MM.1S (cell line): ENCODE measurements around the gene ESPL1.

Experiments used
- DNase-seq: peaks from one replicate; pipeline ENCODE4 v3.0.0-alpha.2; 2015
- H2AFZ ChIP-seq: fragments of 300-600 bp; sonication (generic); 2 replicates; pipeline ENCODE4 v1.6.0; 2016; ENCODE audit warnings: antibody characterized with exemption, low read length
- H3F3A ChIP-seq: fragments of 300-600 bp; sonication (generic); 2 replicates; pipeline ENCODE4 v1.6.1; 2016; ENCODE audit warnings: mild to moderate bottlenecking, antibody characterized with exemption, low read length, moderate library complexity, mixed read lengths; ENCODE audit not compliant: insufficient read depth
- H3K27ac ChIP-seq: fragments of 300-600 bp; sonication (generic); 2 replicates; pipeline ENCODE4 v1.5.1; 2016; ENCODE audit warnings: mild to moderate bottlenecking, low read length
- H3K27me3 ChIP-seq: fragments of 300-600 bp; sonication (generic); replicated peaks from 2 replicates; pipeline ENCODE4 v1.6.0; 2016; ENCODE audit warnings: low read length; ENCODE audit not compliant: insufficient read depth
- H3K36me3 ChIP-seq: fragments of 300-600 bp; sonication (generic); replicated peaks from 2 replicates; pipeline ENCODE4 v1.6.1; 2016; ENCODE audit warnings: mild to moderate bottlenecking, low read length, mixed read lengths; ENCODE audit not compliant: insufficient read depth
- H3K4me1 ChIP-seq: fragments of 300-600 bp; sonication (generic); 2 replicates; pipeline ENCODE4 v1.6.1; 2016; ENCODE audit warnings: low read length, mixed read lengths
- H3K4me2 ChIP-seq: fragments of 300-600 bp; sonication (generic); 2 replicates; pipeline ENCODE4 v1.6.0; 2016; ENCODE audit warnings: low read depth, low read length
- H3K4me3 ChIP-seq: fragments of 300-600 bp; sonication (generic); 2 replicates; pipeline ENCODE4 v1.5.1; 2016; ENCODE audit warnings: low read length, mixed read lengths
- H3K79me2 ChIP-seq: fragments of 300-600 bp; sonication (generic); 2 replicates; pipeline ENCODE4 v1.6.1; 2016; ENCODE audit warnings: mixed run types, low read length, mixed read lengths
- H3K9ac ChIP-seq: fragments of 300-600 bp; sonication (generic); 2 replicates; pipeline ENCODE4 v1.6.1; 2016; ENCODE audit warnings: low read length, mixed read lengths
- H3K9me2 ChIP-seq: fragments of 300-600 bp; sonication (generic); replicated peaks from 2 replicates; pipeline ENCODE4 v1.6.1; 2016; ENCODE audit warnings: mild to moderate bottlenecking, low read length, mixed read lengths; ENCODE audit not compliant: insufficient read depth
- H3K9me3 ChIP-seq: fragments of 300-600 bp; sonication (generic); replicated peaks from 2 replicates; pipeline ENCODE4 v1.6.1; 2016; ENCODE audit warnings: mild to moderate bottlenecking, low read length, mixed read lengths; ENCODE audit not compliant: insufficient read depth
- H4K20me1 ChIP-seq: fragments of 300-600 bp; sonication (generic); 2 replicates; pipeline ENCODE4 v1.6.1; 2016; ENCODE audit warnings: mild to moderate bottlenecking, low read length, moderate library complexity, mixed read lengths; ENCODE audit not compliant: insufficient read depth
- EZH2 ChIP-seq: fragments of 300-600 bp; sonication (generic); optimal IDR thresholded peaks from 2 replicates; pipeline ENCODE3; 2017; ENCODE audit warnings: low read depth, mild to moderate bottlenecking, antibody characterized with exemption, low read length, mixed read lengths
- EZH2phosphoT487 ChIP-seq: fragments of 300-600 bp; sonication (generic); IDR thresholded peaks from 2 replicates; pipeline ENCODE4 v1.6.1; 2018; ENCODE audit warnings: antibody characterized with exemption, low read length
- TF ChIP-seq, protein P1 (sequence below): fragments of 300-600 bp; sonication (generic); IDR thresholded peaks from 2 replicates; pipeline ENCODE4 v1.5.1; 2016; ENCODE audit warnings: antibody characterized with exemption, low read length, mixed read lengths

ESPL1 gene

DNA sequence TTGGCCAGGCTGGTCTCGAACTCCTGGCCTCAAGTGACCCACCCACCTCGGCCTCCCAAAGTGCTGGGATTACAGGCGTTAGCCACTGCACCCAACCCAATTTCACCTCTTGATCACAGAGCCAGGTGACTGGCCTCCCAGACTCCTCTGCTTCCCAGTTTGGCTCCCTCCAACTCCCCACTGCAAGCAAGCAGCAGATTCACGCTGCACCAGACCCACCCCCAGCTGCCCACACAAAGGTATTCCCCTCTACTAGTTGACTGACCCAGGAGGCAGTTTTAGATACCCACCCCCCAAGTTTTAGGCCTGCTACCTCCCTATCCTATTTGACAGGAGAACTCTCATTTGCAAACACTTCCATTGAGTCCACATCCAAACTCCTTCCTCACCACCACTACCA is 41.3 kb upstream of the ESPL1 start:
- Histone ChIP-seq H3K27ac (no peak overlapping the region), H4K20me1 (no peaks in the 10 kb centered on the region), H3K9me2 (no peaks in the 10 kb centered on the region), H3K4me3 (no peak overlapping the region), H3F3A (peaks cover 4% of the 10 kb centered on the region; the same call in 1 of the 2 replicates), H3K27me3 (no peaks in the 10 kb centered on the region), H3K4me2 (no peak overlapping the region), H3K4me1 (peaks cover 9% of the 10 kb centered on the region; the same call in 1 of the 2 replicates), H3K9me3 (no peaks in the 10 kb centered on the region), H3K9ac (no peak overlapping the region), H2AFZ (no peak overlapping the region), H3K79me2 (peaks cover 7% of the 10 kb centered on the region), H3K36me3 (no peaks in the 10 kb centered on the region)
- DNase-seq, result no peak
- no peak for TF ChIP-seq EZH2phosphoT487
- TF ChIP-seq, protein P1, sequence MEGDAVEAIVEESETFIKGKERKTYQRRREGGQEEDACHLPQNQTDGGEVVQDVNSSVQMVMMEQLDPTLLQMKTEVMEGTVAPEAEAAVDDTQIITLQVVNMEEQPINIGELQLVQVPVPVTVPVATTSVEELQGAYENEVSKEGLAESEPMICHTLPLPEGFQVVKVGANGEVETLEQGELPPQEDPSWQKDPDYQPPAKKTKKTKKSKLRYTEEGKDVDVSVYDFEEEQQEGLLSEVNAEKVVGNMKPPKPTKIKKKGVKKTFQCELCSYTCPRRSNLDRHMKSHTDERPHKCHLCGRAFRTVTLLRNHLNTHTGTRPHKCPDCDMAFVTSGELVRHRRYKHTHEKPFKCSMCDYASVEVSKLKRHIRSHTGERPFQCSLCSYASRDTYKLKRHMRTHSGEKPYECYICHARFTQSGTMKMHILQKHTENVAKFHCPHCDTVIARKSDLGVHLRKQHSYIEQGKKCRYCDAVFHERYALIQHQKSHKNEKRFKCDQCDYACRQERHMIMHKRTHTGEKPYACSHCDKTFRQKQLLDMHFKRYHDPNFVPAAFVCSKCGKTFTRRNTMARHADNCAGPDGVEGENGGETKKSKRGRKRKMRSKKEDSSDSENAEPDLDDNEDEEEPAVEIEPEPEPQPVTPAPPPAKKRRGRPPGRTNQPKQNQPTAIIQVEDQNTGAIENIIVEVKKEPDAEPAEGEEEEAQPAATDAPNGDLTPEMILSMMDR, result no peak
- TF ChIP-seq EZH2, result no peak

DNA sequence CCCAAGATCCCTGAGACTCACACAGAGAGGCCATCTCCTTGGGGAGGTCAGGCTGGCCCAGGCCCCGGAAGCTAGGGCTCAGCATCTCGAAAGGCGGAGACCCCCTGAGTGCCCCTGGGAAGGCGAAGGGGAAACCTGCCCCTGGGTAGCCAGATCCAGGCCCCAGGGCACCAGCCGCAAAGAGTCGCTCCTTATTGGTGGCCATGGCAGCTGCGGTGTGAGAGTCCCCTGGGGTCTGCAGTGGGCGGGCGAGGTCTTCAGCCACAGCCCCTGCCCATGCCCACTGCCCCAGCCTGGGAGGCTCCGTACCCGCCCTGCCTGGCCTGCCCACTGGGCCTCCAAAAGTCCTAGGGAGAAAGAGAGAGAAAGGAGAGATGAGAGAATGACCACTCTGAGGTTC is 40.8 kb upstream of the ESPL1 start:
- Histone ChIP-seq H3F3A (peaks cover under 1% of the 10 kb centered on the region; the same call in 1 of the 2 replicates), H3K4me3 (no peak overlapping the region), H3K9ac (no peak overlapping the region), H3K27me3 (no peaks in the 10 kb centered on the region), H3K4me1 (peaks cover 7% of the 10 kb centered on the region; the same call in 1 of the 2 replicates), H3K9me3 (no peaks in the 10 kb centered on the region), H2AFZ (no peak overlapping the region), H3K4me2 (no peak overlapping the region), H3K79me2 (peaks cover 7% of the 10 kb centered on the region), H3K27ac (no peak overlapping the region), H3K9me2 (no peaks in the 10 kb centered on the region), H3K36me3 (no peaks in the 10 kb centered on the region), H4K20me1 (no peaks in the 10 kb centered on the region)
- DNase-seq, result no peak
- TF ChIP-seq EZH2phosphoT487 (no peak), EZH2 (no peak)
- TF ChIP-seq, protein P1, result no peak

DNA sequence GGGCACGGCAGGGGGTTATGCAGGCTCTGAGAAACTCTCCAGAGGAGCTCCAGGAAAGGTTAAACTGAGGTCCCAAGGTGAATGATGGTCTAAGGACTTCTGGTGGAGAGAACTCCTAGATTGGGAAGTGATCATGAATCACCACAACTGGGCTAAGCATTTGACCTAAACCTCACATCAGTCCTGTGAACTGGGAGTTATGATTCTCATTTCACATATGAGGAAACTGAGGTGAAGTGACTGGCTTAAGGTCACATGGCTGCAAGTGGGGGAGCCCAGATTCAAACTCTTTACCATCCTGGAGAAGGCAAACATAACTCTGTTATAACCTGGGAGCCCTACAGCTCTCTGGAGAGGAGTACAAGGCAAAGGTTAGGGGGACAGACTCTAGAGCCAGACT is 40.3 kb upstream of the ESPL1 start:
- Histone ChIP-seq H3K79me2 (peaks cover 7% of the 10 kb centered on the region), H3F3A (peaks cover 5% of the 10 kb centered on the region), H3K9ac (no peak overlapping the region)

More for the DNA sequence above, 40.3 kb upstream of the ESPL1 start:
- DNase-seq, result no peak
- TF ChIP-seq EZH2 (no peak), EZH2phosphoT487 (no peak)
- TF ChIP-seq, protein P1, result no peak
- Histone ChIP-seq H3K9me3 (no peaks in the 10 kb centered on the region), H3K27me3 (no peaks in the 10 kb centered on the region), H2AFZ (no peak overlapping the region), H3K4me3 (no peak overlapping the region), H3K9me2 (no peaks in the 10 kb centered on the region), H3K27ac (no peak overlapping the region), H3K4me2 (no peak overlapping the region), H3K4me1 (peaks cover 4% of the 10 kb centered on the region; the same call in 1 of the 2 replicates), H3K36me3 (no peaks in the 10 kb centered on the region), H4K20me1 (no peaks in the 10 kb centered on the region)
